Brain microvascular endothelial cell (primary cell): Measurements from ENCODE around the gene MTHFR.

ENCODE experiments used
- DNase-seq: peaks from one replicate; pipeline ENCODE4 v3.0.0-alpha.2; 2020
- H3K27ac ChIP-seq: fragments of 250-450 bp; sonication (Bioruptor Pico); 2 replicates; pipeline ENCODE4 v1.5.1; 2020; ENCODE audit warnings: mild to moderate bottlenecking, moderate library complexity
- H3K27me3 ChIP-seq: fragments of 250-450 bp; sonication (Bioruptor Pico); replicated peaks from 2 replicates; pipeline ENCODE4 v1.5.1; 2020; ENCODE audit warnings: mild to moderate bottlenecking
- H3K36me3 ChIP-seq: fragments of 250-450 bp; sonication (Bioruptor Pico); replicated peaks from 2 replicates; pipeline ENCODE4 v1.5.1; 2020; ENCODE audit warnings: mild to moderate bottlenecking
- H3K4me3 ChIP-seq: 2 replicates; pipeline ENCODE4 v1.5.1; 2011; ENCODE audit warnings: low read depth, mild to moderate bottlenecking, control low read depth, low read length, moderate library complexity
- in situ Hi-C: cut with HindIII; loops from 2 replicates; pipeline ENCODE4 v1.10.0; 2017; ENCODE audit warnings: low sequenced_read_pairs, low pct_ligation_motif_present
- TF ChIP-seq, protein P1 (sequence below): IDR thresholded peaks from 2 replicates; pipeline ENCODE4 v1.5.1; 2011; ENCODE audit warnings: low read depth, mild to moderate bottlenecking, moderate library complexity, low read length, control low read depth, inconsistent platforms; ENCODE audit errors: missing control alignments

Gene MTHFR

DNA sequence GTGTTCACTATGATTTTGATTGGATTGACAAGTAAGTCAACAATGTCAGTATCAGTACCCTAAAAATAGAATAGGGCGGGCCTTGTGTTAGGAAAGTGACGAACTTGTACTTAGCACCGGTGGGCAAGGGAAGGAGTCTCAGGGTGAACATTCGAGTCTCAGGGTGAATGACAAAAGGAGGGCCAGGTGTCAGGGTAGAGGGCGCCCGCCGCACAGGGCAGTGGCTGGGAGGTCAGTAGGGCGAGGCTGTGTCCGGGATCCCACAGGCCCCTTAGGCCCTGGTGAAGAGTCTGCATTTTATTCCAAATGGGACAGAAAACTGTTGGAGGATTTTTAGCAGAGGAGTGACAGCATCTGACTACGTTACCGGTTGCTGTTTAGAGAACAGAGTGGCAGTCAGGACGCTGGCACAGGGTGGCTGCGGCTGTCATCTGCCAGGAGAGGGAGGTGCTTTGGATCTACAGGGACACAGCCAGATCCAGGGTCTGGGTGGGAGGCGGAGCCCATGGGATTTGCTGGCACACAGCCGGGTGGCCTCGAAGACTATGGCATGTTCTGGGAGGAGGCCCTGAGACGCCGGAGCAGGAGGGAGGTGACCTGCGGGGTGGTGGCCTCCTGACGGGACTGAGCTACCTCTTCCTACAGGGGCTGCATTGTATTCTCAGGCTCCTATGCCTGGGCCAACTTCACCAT, 58.8 kb downstream of the MTHFR start:
- Histone ChIP-seq H3K27me3 (no peaks in the 10 kb centered on the region), H3K4me3 (no peak overlapping the region), H3K27ac (no peak overlapping the region), H3K36me3 (peaks cover 6% of the 10 kb centered on the region)
- TF ChIP-seq, protein P1, sequence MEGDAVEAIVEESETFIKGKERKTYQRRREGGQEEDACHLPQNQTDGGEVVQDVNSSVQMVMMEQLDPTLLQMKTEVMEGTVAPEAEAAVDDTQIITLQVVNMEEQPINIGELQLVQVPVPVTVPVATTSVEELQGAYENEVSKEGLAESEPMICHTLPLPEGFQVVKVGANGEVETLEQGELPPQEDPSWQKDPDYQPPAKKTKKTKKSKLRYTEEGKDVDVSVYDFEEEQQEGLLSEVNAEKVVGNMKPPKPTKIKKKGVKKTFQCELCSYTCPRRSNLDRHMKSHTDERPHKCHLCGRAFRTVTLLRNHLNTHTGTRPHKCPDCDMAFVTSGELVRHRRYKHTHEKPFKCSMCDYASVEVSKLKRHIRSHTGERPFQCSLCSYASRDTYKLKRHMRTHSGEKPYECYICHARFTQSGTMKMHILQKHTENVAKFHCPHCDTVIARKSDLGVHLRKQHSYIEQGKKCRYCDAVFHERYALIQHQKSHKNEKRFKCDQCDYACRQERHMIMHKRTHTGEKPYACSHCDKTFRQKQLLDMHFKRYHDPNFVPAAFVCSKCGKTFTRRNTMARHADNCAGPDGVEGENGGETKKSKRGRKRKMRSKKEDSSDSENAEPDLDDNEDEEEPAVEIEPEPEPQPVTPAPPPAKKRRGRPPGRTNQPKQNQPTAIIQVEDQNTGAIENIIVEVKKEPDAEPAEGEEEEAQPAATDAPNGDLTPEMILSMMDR: no peak
- DNase-seq: no peak
- in situ Hi-C loops: no loop called here

DNA sequence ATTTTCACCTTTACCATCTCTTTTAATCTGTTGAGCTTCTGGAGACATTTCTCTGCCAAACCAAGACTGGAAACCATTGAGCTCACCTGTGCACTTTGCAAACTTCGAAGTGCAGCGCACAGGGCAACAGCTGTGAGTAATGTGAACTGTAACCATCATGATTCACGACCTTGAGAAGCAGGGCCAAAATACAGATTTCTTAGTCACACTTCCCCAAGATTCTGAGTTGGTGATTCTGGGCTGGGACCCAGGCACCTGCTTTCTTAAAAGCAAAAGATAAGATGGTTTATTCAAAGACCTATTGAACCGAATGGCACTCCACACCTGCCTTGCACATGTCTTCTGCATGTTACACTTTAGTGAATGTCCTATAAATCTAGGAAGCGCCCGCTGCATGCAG, 59.7 kb downstream of the MTHFR start:
- H3K27me3 ChIP-seq: no peaks in the 10 kb centered on the region
- TF ChIP-seq, protein P1: no peak
- H3K36me3 ChIP-seq: peaks cover 6% of the 10 kb centered on the region
- no peak for DNase-seq
- H3K27ac ChIP-seq: no peak overlapping the region
- in situ Hi-C loops: no loop called here
- H3K4me3 ChIP-seq: no peak overlapping the region

DNA sequence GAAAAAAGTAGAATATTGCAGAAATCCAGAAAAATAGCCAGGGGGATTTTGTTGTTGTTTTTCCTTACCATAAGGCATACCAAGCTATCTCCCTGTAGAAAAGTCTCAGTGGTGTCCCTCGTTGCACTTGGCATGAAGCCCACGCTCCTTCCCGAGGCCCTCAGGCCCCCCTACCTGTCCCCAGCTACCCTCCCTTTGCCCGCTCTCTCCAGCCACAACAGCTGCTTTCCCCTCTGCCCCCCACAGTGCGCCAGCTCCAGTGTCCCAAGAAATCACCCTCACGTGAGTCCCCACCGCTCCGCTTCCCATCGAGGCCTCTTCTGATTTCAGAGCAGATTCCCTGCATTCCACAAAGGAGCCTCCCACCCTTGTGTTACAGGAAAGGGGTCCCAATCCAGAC, 61.5 kb downstream of the MTHFR start:
- H3K27me3 ChIP-seq: no peaks in the 10 kb centered on the region
- DNase-seq: no peak
- no peak overlapping the region for H3K27ac ChIP-seq
- H3K36me3 ChIP-seq: peaks cover 6% of the 10 kb centered on the region
- TF ChIP-seq, protein P1: no peak
- H3K4me3 ChIP-seq: no peak overlapping the region
- in situ Hi-C loops: no loop called here

DNA sequence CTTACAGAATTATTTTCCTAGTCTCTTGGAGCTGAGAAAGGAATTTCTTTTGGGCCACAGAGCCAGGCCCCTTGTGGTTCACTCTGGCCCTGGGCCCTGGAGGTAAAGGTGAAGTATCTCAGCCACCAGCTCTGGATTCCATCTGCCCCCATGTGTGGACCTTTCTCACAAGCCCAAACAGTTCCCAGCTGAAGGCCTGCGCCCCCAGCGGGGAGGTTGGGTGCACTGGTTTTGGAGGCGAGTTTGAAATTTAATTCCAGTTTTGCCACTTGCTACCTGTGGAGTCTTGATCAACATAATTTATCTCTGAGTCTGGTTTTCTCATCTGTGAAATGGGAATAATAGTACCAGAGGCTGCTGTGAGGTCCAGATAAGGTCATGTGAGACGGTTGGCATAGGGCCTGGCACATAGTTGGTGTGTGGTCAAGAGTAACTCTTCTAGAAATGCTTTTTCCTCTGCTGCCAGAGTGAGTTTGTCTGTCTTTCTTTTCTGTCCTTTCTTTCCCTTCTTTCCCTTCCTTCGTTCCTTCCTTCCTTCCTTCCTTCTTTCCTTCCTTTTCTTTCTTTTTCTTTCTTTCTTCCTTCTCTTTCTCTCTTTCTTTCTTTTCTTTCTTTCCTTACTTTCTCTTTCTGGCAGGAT, 63.7 kb downstream of the MTHFR start:
- H3K27me3 ChIP-seq: no peaks in the 10 kb centered on the region
- TF ChIP-seq, protein P1: no peak
- H3K27ac ChIP-seq: no peak overlapping the region
- no peak for DNase-seq
- no peaks in the 10 kb centered on the region for H3K36me3 ChIP-seq
- no peak overlapping the region for H3K4me3 ChIP-seq
- in situ Hi-C loops: no loop called here

DNA sequence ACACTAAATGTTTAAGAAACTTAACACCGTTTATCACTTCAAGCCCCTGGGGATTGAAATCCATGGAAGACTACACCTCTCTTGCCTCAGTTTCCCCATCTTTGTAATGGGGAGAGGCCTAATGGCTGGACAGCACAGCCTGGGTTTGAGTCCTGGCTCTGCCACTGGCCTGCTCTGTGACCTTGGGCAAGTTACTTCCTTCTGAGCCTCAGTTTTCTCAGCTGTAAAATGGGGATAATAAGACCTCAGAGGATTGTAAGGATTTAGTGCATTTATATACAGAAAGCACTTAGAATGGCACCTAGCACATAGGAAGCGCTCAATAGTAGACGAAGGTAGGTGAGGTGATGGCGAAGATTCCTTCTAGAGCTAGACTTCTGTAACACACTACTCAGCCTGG, 64.3 kb downstream of the MTHFR start:
- no peak for DNase-seq
- in situ Hi-C loops: no loop called here
- Histone ChIP-seq H3K27me3 (no peaks in the 10 kb centered on the region), H3K27ac (no peak overlapping the region), H3K4me3 (no peak overlapping the region), H3K36me3 (no peaks in the 10 kb centered on the region)
- TF ChIP-seq, protein P1: no peak
